Mucosa of stomach (tissue), 1 donor: Measurements from ENCODE around the gene ZNF485.
A peak's percentile ranks its signal among the peaks of the same experiment; 100 is the strongest.

Experiments used
- H3K27me3 ChIP-seq: one replicate; pipeline ENCODE4 v1.7.0; 2013; ENCODE audit warnings: mild to moderate bottlenecking, low read length; ENCODE audit not compliant: control insufficient read depth, insufficient read depth
- H3K36me3 ChIP-seq: one replicate; pipeline ENCODE4 v1.7.0; 2013; ENCODE audit warnings: low read length; ENCODE audit not compliant: control insufficient read depth, insufficient read depth
- H3K4me1 ChIP-seq: one replicate; pipeline ENCODE4 v1.7.0; 2013; ENCODE audit warnings: mild to moderate bottlenecking, low read length; ENCODE audit not compliant: control insufficient read depth, insufficient read depth
- H3K4me3 ChIP-seq: one replicate; pipeline ENCODE4 v1.7.0; 2013; ENCODE audit warnings: low read length
- H3K9ac ChIP-seq: one replicate; pipeline ENCODE4 v1.7.0; 2013; ENCODE audit warnings: mild to moderate bottlenecking, low read length, moderate library complexity
- H3K9me3 ChIP-seq: one replicate; pipeline ENCODE4 v1.7.0; 2013; ENCODE audit warnings: mild to moderate bottlenecking, low read length, moderate library complexity; ENCODE audit not compliant: control insufficient read depth
- donor health status: Pancreatic carcinoma.

Gene ZNF485

DNA sequence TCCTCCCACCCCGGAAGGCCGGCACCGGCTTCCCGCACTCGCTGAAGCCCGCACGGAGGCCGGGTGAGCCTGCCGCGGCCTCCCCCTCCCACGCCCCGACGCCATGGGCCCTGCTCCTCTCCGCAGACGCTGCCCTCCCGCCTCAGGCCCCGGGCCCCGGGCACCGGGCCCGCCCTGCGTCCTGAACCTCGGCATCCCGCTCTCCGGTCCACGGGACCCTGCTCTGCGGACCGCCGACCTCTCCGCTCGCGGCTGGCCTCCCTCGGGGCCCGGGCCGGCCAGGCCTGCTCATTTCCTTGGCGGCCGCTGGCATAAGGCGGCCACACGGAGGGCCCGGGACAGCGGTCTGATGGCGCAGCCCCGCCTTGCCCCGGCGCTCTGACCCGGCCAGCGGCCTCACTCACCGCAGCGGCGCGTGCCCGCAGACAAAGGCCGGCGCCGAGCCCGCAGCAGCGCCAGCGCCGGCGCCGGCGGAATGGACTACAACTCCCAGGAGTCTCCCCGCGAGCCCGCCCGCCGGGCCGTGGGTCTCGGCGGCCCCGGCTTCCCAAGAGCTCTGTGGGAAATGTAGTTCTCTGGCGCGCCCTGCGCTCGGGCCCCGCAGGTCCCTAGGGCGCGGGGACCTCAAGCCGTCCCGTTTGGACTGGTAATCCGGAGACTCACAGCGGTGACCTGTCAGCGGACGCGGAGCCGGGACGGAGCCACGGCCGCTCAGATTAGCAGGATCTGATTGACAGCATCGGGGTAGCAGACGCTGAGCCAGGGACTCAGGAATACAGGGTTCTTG, 42.4 kb downstream of the ZNF485 start, which contains the start of gene ZNF32:
TSS of gene ZNF32 (minus strand) at position 484 of the 787 bp plus-strand sequence. CDS start 2,748 bp downstream, outside the sequence.
- H3K9me3 ChIP-seq, result peaks cover 30% of the 10 kb centered on the region
- peak within 1 kb of the TSS; percentile 77 for H3K4me3 ChIP-seq
- H3K9ac ChIP-seq, result peak within 1 kb of the TSS; percentile 85
- H3K36me3 ChIP-seq, result peaks cover 22% of the 10 kb centered on the region
- H3K4me1 ChIP-seq, result peaks cover 4% of the 10 kb centered on the region
- H3K27me3 ChIP-seq, result peaks cover 6% of the 10 kb centered on the region

DNA sequence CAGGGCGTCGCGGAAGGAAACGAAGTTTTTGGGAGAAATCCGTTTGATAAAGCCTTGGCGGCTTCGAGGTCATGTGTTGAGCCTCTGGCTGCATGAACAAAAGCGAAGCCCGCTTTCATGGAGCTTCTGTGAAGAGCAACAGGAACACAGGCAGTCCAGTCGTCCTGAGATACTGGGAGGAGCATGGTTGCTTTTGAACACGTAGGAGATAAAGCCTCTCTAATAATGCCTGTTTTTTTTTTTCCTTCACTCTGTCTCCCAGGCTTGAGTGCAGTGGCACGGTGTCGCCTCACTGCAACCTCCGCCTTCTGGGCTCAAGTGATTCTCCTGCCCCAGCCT, 42.9 kb downstream of the ZNF485 start:
- peaks cover 18% of the 10 kb centered on the region for H3K36me3 ChIP-seq
- H3K9me3 ChIP-seq, result peaks cover 26% of the 10 kb centered on the region
- peaks cover 4% of the 10 kb centered on the region for H3K4me1 ChIP-seq
- H3K9ac ChIP-seq, result peak overlapping the region; percentile 85
- peaks cover 6% of the 10 kb centered on the region for H3K27me3 ChIP-seq
- peak overlapping the region; percentile 77 for H3K4me3 ChIP-seq

DNA sequence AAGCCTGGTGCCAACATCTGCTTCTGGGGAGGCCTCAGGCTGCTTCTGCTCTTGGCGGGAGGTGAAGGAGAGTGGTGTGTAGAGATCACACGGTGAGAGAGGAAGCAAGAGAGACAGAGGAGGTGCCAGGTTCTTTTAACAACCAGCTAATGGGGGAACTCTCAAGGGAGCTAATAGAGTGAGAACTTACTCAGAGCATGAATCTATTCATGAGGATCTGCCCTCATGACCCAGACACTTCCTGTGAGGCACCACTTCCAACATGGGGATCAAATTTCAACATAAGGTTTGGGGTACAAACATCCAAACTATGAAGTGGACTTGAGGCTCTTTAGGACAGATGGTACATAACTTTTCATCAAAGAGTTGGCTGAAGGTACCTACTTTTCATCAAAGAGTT, 47.5 kb downstream of the ZNF485 start:
- peaks cover 4% of the 10 kb centered on the region for H3K4me1 ChIP-seq
- H3K9me3 ChIP-seq, result no peaks in the 10 kb centered on the region
- no peak overlapping the region for H3K9ac ChIP-seq
- no peak overlapping the region for H3K4me3 ChIP-seq
- no peaks in the 10 kb centered on the region for H3K36me3 ChIP-seq
- peaks cover 6% of the 10 kb centered on the region for H3K27me3 ChIP-seq

DNA sequence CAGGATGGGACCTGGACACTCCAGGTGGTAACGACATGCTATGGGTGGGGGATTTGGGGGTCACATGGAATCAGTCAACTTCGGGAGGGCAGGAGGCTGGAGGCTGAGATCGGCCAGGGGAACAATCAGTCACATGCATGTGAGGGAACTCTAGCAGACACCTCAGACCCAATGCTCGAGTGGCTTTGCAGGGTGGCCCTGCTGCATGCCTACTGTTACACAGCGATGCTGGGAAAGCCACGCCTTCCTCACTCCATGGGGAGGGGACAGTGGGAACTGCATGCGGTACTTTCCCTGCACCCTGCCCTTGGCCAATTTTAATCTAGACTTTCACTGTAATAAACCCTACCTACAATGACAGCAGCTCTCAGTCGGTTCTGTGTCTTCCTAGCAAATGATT, 49.1 kb downstream of the ZNF485 start:
- H3K9ac ChIP-seq, result no peak overlapping the region
- H3K36me3 ChIP-seq, result no peaks in the 10 kb centered on the region
- H3K27me3 ChIP-seq, result peaks cover 6% of the 10 kb centered on the region
- H3K9me3 ChIP-seq, result no peaks in the 10 kb centered on the region
- H3K4me3 ChIP-seq, result no peak overlapping the region
- H3K4me1 ChIP-seq, result no peaks in the 10 kb centered on the region

DNA sequence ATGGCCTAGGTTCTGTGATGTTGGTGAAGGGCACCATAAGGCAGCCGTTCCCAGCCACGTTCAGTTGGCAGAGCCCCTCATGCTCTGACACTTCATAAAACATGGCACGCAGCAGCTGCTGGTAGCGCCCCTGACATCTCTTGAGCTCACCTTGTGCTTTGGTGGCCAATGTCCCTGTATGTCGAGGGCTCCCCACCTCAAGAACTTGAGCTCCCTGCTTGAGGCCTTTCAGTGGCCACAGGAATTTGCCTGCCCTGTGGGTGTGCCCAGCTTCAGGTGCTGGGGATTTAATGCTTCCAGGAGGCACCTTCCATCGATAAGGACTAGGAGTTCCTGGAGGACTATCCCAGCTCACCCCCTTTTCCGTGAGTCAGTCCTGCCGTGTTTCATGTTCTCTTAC, 52.0 kb downstream of the ZNF485 start:
- Histone ChIP-seq H3K27me3 (no peaks in the 10 kb centered on the region), H3K36me3 (no peaks in the 10 kb centered on the region), H3K4me3 (no peak overlapping the region), H3K4me1 (no peaks in the 10 kb centered on the region), H3K9ac (no peak overlapping the region), H3K9me3 (no peaks in the 10 kb centered on the region)

DNA sequence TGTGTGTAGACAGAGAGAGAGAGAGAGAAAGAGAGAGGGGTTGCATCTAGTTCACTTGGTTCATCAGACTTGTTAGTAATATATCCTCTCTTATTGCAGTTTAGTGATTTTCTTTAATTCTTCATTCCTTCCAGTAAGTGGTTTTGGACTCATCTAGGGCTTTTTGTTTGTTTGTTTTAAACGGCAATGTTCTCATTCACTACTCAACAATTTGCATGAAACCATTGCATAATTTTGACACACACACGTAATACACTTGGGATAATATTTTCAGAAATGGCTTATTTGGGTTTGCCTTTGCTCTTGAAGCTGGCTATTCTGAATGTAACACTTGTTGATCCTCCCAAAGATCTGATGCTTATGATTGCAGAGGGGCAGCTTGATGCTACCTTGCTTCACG, 58.8 kb downstream of the ZNF485 start:
- Histone ChIP-seq H3K36me3 (no peaks in the 10 kb centered on the region), H3K4me3 (no peak overlapping the region), H3K4me1 (no peaks in the 10 kb centered on the region), H3K9me3 (no peaks in the 10 kb centered on the region), H3K9ac (no peak overlapping the region), H3K27me3 (peaks cover 23% of the 10 kb centered on the region)

DNA sequence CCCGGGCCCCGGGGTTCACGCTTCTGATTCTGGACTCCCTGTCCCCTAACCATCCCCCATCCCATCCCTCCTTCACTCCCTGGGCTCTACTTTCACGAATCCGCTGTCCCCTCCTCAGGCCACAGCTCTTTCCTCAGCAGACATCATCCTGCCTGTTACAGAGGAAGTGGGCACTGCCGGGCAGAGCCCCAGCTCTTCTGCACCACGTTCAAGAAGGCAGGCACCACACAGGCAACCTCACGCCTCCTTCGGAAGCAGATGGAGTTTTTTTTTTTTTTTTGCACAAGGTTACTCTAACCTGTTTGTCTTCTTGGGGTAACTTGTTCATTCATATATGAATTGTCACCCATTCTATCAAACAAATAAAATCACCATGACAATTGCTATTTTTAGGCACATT, 60.3 kb downstream of the ZNF485 start:
- peaks cover 30% of the 10 kb centered on the region for H3K27me3 ChIP-seq

DNA sequence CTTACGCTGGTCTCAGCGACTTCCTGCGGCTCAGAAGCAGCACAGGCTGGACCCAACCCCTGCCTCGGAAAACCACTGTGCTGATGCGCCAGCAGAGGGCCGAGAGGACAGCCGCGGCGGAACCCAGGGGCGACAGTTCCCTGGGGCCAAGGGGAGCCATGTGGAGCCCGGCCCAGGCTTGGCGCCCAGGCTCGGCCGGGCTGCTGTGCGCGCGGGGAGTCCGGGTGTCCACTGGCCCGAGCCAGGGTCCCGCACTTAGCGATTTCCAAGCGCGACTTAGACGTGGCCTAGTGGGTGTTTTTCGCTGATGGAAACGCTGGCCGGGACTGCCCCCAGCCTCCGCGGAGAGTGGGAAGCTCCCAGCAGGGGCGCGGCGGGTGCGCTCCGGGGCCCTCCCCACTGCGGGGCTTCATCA, 61.1 kb downstream of the ZNF485 start:
- no peak overlapping the region for H3K9ac ChIP-seq
- H3K4me3 ChIP-seq, result no peak overlapping the region
- H3K9me3 ChIP-seq, result no peaks in the 10 kb centered on the region
- H3K27me3 ChIP-seq, result peaks cover 30% of the 10 kb centered on the region
- no peaks in the 10 kb centered on the region for H3K4me1 ChIP-seq
- H3K36me3 ChIP-seq, result no peaks in the 10 kb centered on the region

More for the DNA sequence above, 60.3 kb downstream of the ZNF485 start:
- no peaks in the 10 kb centered on the region for H3K9me3 ChIP-seq
- H3K36me3 ChIP-seq, result no peaks in the 10 kb centered on the region
- H3K4me3 ChIP-seq, result no peak overlapping the region
- no peak overlapping the region for H3K9ac ChIP-seq
- no peaks in the 10 kb centered on the region for H3K4me1 ChIP-seq
